ENCODE data around the gene ZNF569.

ZNF569 gene

GRCh38 chr19:37505958-37506386 is 38.7 kb upstream of the ZNF569 start:
- Histone ChIP-seq H2AFZ (ENCODE audit: low read depth, low read length) (no peak overlapping the region), H3K27ac (ENCODE audit: low read length) (no peak overlapping the region), H3K4me1 (ENCODE audit: insufficient read depth, low read length) (no peaks in the 10 kb centered on the region), H3K4me2 (ENCODE audit: insufficient read depth, low read length) (no peak overlapping the region), H3K9me3 (ENCODE audit: insufficient read depth, low read length, severe bottlenecking) (peaks cover 27% of the 10 kb centered on the region), H4K20me1 (ENCODE audit: insufficient read depth, low read length) (no peaks in the 10 kb centered on the region), H3K27me3 (ENCODE audit: insufficient read depth, low read length, poor library complexity) (no peaks in the 10 kb centered on the region), H3K9ac (ENCODE audit: low read depth, low read length) (no peak overlapping the region), H3K4me3 (ENCODE audit: low read depth in 1 of 2, low read length in 2 of 2) (no peak overlapping the region), H3K36me3 (ENCODE audit: insufficient read depth, low read length) (no peaks in the 10 kb centered on the region), H3K79me2 (ENCODE audit: insufficient read depth, low read length) (no peaks in the 10 kb centered on the region)
- DNase-seq = no peak
- TF ChIP-seq CTCF (IDR thresholded peaks at IDR 0.05; ENCODE audit: borderline replicate concordance, extremely low read depth, low read length, poor library complexity, severe bottlenecking) (no peak), EZH2 (IDR thresholded peaks at IDR 0.05; ENCODE audit: borderline replicate concordance, low read depth, low read length, severe bottlenecking) (no peak)
- no peak for ATAC-seq (ENCODE audit: insufficient read depth, low read depth)

DNA sequence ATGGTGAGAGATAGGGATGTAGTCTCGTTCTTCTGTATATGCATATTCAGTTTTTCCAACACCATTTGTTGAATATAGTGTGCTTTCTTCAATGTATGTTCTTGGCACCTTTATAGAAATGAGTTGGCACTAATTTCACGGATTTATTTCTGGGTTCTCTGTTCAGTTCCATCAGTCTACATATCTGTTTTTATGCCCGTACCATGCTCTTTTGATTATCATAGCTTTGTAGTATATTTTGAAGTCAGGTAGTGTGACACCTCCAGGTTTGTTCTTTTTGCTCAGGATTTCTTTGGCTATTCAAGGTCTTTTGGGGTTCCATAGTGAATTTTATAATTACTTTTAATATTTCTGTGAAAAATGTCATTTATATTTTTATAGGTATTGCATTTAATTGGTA is 25.0 kb upstream of the ZNF569 start:
- peaks cover 35% of the 10 kb centered on the region for H3K9me3 ChIP-seq (ENCODE audit: insufficient read depth, low read length, severe bottlenecking)
- ATAC-seq (ENCODE audit: insufficient read depth, low read depth) (no peak), DNase-seq (no peak)
- no peaks in the 10 kb centered on the region for H3K36me3 ChIP-seq (ENCODE audit: insufficient read depth, low read length)
- TF ChIP-seq CTCF (IDR thresholded peaks at IDR 0.05; ENCODE audit: borderline replicate concordance, extremely low read depth, low read length, poor library complexity, severe bottlenecking) (no peak), EZH2 (IDR thresholded peaks at IDR 0.05; ENCODE audit: borderline replicate concordance, low read depth, low read length, severe bottlenecking) (no peak)
- H3K79me2 ChIP-seq (ENCODE audit: insufficient read depth, low read length) = no peaks in the 10 kb centered on the region
- H2AFZ ChIP-seq (ENCODE audit: low read depth, low read length) = no peak overlapping the region
- H3K4me3 ChIP-seq (ENCODE audit: low read depth in 1 of 2, low read length in 2 of 2) = no peak overlapping the region
- H4K20me1 ChIP-seq (ENCODE audit: insufficient read depth, low read length) = no peaks in the 10 kb centered on the region
- no peak overlapping the region for H3K4me2 ChIP-seq (ENCODE audit: insufficient read depth, low read length)
- H3K27me3 ChIP-seq (ENCODE audit: insufficient read depth, low read length, poor library complexity) = no peaks in the 10 kb centered on the region
- H3K27ac ChIP-seq (ENCODE audit: low read length) = no peak overlapping the region
- H3K9ac ChIP-seq (ENCODE audit: low read depth, low read length) = no peak overlapping the region
- H3K4me1 ChIP-seq (ENCODE audit: insufficient read depth, low read length) = no peaks in the 10 kb centered on the region

DNA sequence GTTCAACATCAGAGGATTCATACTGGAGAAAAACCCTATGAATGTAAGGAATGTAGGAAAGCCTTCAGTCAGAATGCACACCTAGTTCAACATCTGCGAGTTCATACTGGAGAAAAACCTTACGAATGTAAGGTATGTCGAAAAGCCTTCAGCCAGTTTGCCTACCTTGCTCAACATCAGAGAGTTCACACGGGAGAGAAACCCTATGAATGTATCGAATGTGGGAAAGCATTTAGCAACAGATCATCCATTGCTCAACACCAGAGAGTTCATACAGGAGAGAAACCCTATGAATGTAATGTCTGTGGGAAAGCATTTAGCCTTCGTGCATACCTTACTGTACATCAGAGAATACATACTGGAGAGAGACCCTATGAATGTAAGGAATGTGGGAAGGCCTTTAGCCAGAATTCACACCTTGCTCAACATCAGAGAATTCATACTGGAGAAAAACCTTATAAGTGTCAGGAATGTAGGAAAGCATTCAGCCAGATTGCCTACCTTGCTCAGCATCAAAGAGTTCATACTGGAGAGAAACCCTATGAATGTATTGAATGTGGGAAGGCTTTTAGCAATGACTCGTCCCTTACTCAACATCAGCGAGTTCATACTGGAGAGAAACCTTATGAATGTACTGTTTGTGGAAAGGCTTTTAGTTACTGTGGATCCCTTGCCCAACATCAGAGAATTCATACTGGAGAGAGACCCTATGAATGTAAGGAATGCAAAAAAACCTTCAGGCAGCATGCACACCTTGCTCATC is 17.3 kb upstream of the ZNF569 start:
- TF ChIP-seq CTCF (IDR thresholded peaks at IDR 0.05; ENCODE audit: borderline replicate concordance, extremely low read depth, low read length, poor library complexity, severe bottlenecking) (no peak), EZH2 (IDR thresholded peaks at IDR 0.05; ENCODE audit: borderline replicate concordance, low read depth, low read length, severe bottlenecking) (no peak)
- Histone ChIP-seq H3K9me3 (ENCODE audit: insufficient read depth, low read length, severe bottlenecking) (peaks cover 81% of the 10 kb centered on the region), H2AFZ (ENCODE audit: low read depth, low read length) (no peak overlapping the region), H4K20me1 (ENCODE audit: insufficient read depth, low read length) (no peaks in the 10 kb centered on the region), H3K4me1 (ENCODE audit: insufficient read depth, low read length) (no peaks in the 10 kb centered on the region), H3K27ac (ENCODE audit: low read length) (no peak overlapping the region), H3K4me2 (ENCODE audit: insufficient read depth, low read length) (no peak overlapping the region), H3K4me3 (ENCODE audit: low read depth in 1 of 2, low read length in 2 of 2) (no peak overlapping the region), H3K36me3 (ENCODE audit: insufficient read depth, low read length) (peaks cover 54% of the 10 kb centered on the region), H3K27me3 (ENCODE audit: insufficient read depth, low read length, poor library complexity) (no peaks in the 10 kb centered on the region), H3K9ac (ENCODE audit: low read depth, low read length) (no peak overlapping the region), H3K79me2 (ENCODE audit: insufficient read depth, low read length) (no peaks in the 10 kb centered on the region)
- DNase-seq = no peak
- ATAC-seq (ENCODE audit: insufficient read depth, low read depth) = no peak
